Parathyroid adenoma (tissue), 2 donors: Measurements from ENCODE around the gene SPRR4.

ENCODE experiments used
- H2AFZ ChIP-seq: fragments of 300-600 bp; sonication (generic); one replicate; pipeline ENCODE4 v1.7.0; 2017; ENCODE audit warnings: antibody characterized with exemption, mild to moderate bottlenecking
- H3K27ac ChIP-seq: fragments of 300-600 bp; sonication (generic); one replicate; pipeline ENCODE4 v1.7.0; 2017
- H3K27me3 ChIP-seq: fragments of 300-600 bp; sonication (generic); one replicate; pipeline ENCODE4 v1.7.0; 2017; ENCODE audit warnings: low read length; ENCODE audit not compliant: control insufficient read depth, insufficient read depth
- H3K36me3 ChIP-seq: fragments of 300-600 bp; sonication (generic); one replicate; pipeline ENCODE4 v1.7.0; 2017; ENCODE audit warnings: low read length; ENCODE audit not compliant: control insufficient read depth, insufficient read depth
- H3K4me1 ChIP-seq: fragments of 300-600 bp; sonication (generic); one replicate; pipeline ENCODE4 v1.7.0; 2017; ENCODE audit warnings: control low read depth
- H3K4me2 ChIP-seq: fragments of 300-600 bp; sonication (generic); one replicate; pipeline ENCODE4 v1.7.0; 2017; ENCODE audit warnings: low read length
- H3K4me3 ChIP-seq: fragments of 300-600 bp; sonication (generic); one replicate; pipeline ENCODE4 v1.7.0; 2017; ENCODE audit warnings: low read depth, low read length
- H3K79me2 ChIP-seq: fragments of 300-600 bp; sonication (generic); one replicate; pipeline ENCODE4 v1.7.0; 2017; ENCODE audit warnings: control low read depth
- H3K9ac ChIP-seq: fragments of 300-600 bp; sonication (generic); one replicate; pipeline ENCODE4 v1.7.0; 2017; ENCODE audit warnings: mild to moderate bottlenecking
- H3K9me3 ChIP-seq: fragments of 300-600 bp; sonication (generic); one replicate; pipeline ENCODE4 v1.7.0; 2017; ENCODE audit warnings: low read length; ENCODE audit not compliant: control insufficient read depth
- CTCF ChIP-seq: fragments of 300-600 bp; sonication (generic); IDR thresholded peaks from one replicate; pipeline ENCODE4 v1.7.0; 2017; ENCODE audit warnings: antibody characterized with exemption, mild to moderate bottlenecking
- donor health status: primary hyperparathyroidism.

Gene SPRR4

GRCh38 chr1:152962876-152963415, 7.5 kb upstream of the SPRR4 start:
- no peak overlapping the region for H3K4me2 ChIP-seq
- no peak overlapping the region for H3K27ac ChIP-seq
- H3K9ac ChIP-seq, result no peak overlapping the region
- no peaks in the 10 kb centered on the region for H3K36me3 ChIP-seq
- H3K4me1 ChIP-seq, result no peaks in the 10 kb centered on the region
- H3K9me3 ChIP-seq, result no peaks in the 10 kb centered on the region
- no peak overlapping the region for H3K4me3 ChIP-seq
- no peaks in the 10 kb centered on the region for H3K79me2 ChIP-seq
- TF ChIP-seq CTCF, result no peak
- H2AFZ ChIP-seq, result no peak overlapping the region
- H3K27me3 ChIP-seq, result no peaks in the 10 kb centered on the region

DNA sequence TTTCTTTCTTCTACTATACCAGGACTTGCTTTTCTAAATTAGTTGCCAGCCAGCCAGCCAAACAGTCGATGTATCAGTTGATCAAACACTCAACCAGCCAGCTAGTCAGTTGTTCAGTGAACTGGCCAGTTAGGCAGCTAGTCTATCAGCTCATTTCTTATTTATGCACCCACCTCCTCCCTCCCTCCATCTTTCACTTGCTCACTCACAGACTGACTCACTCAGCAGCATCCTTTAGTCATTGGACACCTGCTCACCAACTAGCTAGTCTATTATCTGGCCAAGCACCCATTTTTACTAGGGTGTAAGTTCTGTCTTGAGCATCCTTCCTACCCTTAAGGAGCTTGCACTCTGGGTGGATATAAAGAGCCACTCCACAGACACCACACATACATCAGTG, 5.9 kb upstream of the SPRR4 start:
- H3K79me2 ChIP-seq, result no peaks in the 10 kb centered on the region
- no peak overlapping the region for H3K9ac ChIP-seq
- no peak for TF ChIP-seq CTCF

GRCh38 chr1:152965853-152966252, 4.6 kb upstream of the SPRR4 start:
- Histone ChIP-seq H3K9me3 (no peaks in the 10 kb centered on the region), H3K4me3 (no peak overlapping the region), H3K27me3 (no peaks in the 10 kb centered on the region), H3K36me3 (no peaks in the 10 kb centered on the region), H3K79me2 (no peaks in the 10 kb centered on the region), H3K27ac (no peak overlapping the region), H3K4me2 (no peak overlapping the region), H3K9ac (no peak overlapping the region), H3K4me1 (no peaks in the 10 kb centered on the region), H2AFZ (no peak overlapping the region)
- TF ChIP-seq CTCF, result no peak

More for the DNA sequence above, 5.9 kb upstream of the SPRR4 start:
- Histone ChIP-seq H3K27me3 (no peaks in the 10 kb centered on the region), H3K4me1 (no peaks in the 10 kb centered on the region), H3K4me2 (no peak overlapping the region), H3K27ac (no peak overlapping the region), H3K36me3 (no peaks in the 10 kb centered on the region), H3K4me3 (no peak overlapping the region), H2AFZ (no peak overlapping the region), H3K9me3 (no peaks in the 10 kb centered on the region)

- no peaks in the 10 kb centered on the region for H3K27me3 ChIP-seq
- no peaks in the 10 kb centered on the region for H3K79me2 ChIP-seq
- H3K4me2 ChIP-seq, result no peak overlapping the region
- no peak for TF ChIP-seq CTCF
- H3K4me3 ChIP-seq, result no peak overlapping the region
- H2AFZ ChIP-seq, result no peak overlapping the region
- H3K27ac ChIP-seq, result no peak overlapping the region
- H3K9me3 ChIP-seq, result no peaks in the 10 kb centered on the region
- H3K9ac ChIP-seq, result no peak overlapping the region
- H3K36me3 ChIP-seq, result no peaks in the 10 kb centered on the region
- no peaks in the 10 kb centered on the region for H3K4me1 ChIP-seq
These were observed 3.2 kb upstream of the SPRR4 start for GRCh38 chr1:152967201-152967600.

DNA sequence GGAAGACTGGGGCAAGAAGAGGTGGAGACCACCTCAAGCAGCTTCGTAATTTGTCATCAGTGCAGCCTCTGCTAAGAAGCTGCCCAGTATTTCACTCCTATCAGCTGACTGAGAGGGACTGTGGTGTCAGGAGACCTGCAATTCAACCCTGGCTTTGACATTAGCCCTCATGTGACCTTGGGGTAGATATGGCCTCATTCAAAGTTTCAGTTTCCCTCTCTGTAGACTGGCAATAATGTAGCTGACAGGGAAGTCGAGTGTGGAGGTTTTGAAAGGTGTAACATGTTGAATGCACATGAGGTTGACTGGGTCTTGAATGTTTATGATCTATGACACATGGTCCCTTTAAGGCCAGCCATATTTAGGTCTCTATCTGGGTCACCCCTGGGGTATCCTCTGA, 2.2 kb upstream of the SPRR4 start:
- Histone ChIP-seq H3K79me2 (no peaks in the 10 kb centered on the region), H3K27me3 (no peaks in the 10 kb centered on the region), H3K9me3 (no peaks in the 10 kb centered on the region), H3K36me3 (no peaks in the 10 kb centered on the region), H3K27ac (no peak overlapping the region), H3K4me2 (no peak overlapping the region), H3K9ac (no peak overlapping the region), H3K4me3 (no peak overlapping the region), H2AFZ (no peak overlapping the region), H3K4me1 (no peaks in the 10 kb centered on the region)
- TF ChIP-seq CTCF, result no peak
